Measurements from ENCODE around the gene UNC93B1. TPM values are rescaled to one million over a fixed set of nuclear protein-coding genes. Genes with fewer than 3 reads are reported as not detected.

The UNC93B1 gene
- total and polyA plus RNA-seq, 8 donors = 13.0 to 36.5 (median 17.5) TPM

- no peak for FAIRE-seq
- Histone ChIP-seq H3K27ac (no peak overlapping the region), H3K27me3 (no peaks in the 10 kb centered on the region), H3K36me3 (no peaks in the 10 kb centered on the region), H3K4me1 (no peaks in the 10 kb centered on the region), H3K4me3 (no peak overlapping the region), H3K9me3 (no peaks in the 10 kb centered on the region)
- TF ChIP-seq, protein P1, sequence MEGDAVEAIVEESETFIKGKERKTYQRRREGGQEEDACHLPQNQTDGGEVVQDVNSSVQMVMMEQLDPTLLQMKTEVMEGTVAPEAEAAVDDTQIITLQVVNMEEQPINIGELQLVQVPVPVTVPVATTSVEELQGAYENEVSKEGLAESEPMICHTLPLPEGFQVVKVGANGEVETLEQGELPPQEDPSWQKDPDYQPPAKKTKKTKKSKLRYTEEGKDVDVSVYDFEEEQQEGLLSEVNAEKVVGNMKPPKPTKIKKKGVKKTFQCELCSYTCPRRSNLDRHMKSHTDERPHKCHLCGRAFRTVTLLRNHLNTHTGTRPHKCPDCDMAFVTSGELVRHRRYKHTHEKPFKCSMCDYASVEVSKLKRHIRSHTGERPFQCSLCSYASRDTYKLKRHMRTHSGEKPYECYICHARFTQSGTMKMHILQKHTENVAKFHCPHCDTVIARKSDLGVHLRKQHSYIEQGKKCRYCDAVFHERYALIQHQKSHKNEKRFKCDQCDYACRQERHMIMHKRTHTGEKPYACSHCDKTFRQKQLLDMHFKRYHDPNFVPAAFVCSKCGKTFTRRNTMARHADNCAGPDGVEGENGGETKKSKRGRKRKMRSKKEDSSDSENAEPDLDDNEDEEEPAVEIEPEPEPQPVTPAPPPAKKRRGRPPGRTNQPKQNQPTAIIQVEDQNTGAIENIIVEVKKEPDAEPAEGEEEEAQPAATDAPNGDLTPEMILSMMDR (IDR thresholded peaks at IDR 0.05) = no peak
- 90 to 96% methylated on average over 18 of the region's 18 CpGs for WGBS, 2 donors
- no peak for ATAC-seq
- peak in 1 of 6 donors; percentile 63 for DNase-seq
- intact Hi-C loops (cut with DNase I) = no loop called here
These were observed 14.9 kb upstream of the UNC93B1 start for GRCh38 chr11:68018730-68019190.

- TF ChIP-seq, protein P1 (IDR thresholded peaks at IDR 0.05) = no peak
- intact Hi-C loops (cut with DNase I) = no loop called here
- FAIRE-seq (no peak), DNase-seq (peak in 3 of 6 donors; percentile 16 to 49 (median 19)), ATAC-seq (no peak)
- Histone ChIP-seq H3K4me1 (no peaks in the 10 kb centered on the region), H3K27me3 (no peaks in the 10 kb centered on the region), H3K36me3 (no peaks in the 10 kb centered on the region), H3K9me3 (no peaks in the 10 kb centered on the region), H3K4me3 (no peak overlapping the region), H3K27ac (peak overlapping the region in 1 of 4 donors; percentile 24)
- WGBS, 2 donors = 75 to 81% methylated on average over 27 of the region's 27 CpGs
These were observed 14.3 kb upstream of the UNC93B1 start for GRCh38 chr11:68017980-68018729.

DNA sequence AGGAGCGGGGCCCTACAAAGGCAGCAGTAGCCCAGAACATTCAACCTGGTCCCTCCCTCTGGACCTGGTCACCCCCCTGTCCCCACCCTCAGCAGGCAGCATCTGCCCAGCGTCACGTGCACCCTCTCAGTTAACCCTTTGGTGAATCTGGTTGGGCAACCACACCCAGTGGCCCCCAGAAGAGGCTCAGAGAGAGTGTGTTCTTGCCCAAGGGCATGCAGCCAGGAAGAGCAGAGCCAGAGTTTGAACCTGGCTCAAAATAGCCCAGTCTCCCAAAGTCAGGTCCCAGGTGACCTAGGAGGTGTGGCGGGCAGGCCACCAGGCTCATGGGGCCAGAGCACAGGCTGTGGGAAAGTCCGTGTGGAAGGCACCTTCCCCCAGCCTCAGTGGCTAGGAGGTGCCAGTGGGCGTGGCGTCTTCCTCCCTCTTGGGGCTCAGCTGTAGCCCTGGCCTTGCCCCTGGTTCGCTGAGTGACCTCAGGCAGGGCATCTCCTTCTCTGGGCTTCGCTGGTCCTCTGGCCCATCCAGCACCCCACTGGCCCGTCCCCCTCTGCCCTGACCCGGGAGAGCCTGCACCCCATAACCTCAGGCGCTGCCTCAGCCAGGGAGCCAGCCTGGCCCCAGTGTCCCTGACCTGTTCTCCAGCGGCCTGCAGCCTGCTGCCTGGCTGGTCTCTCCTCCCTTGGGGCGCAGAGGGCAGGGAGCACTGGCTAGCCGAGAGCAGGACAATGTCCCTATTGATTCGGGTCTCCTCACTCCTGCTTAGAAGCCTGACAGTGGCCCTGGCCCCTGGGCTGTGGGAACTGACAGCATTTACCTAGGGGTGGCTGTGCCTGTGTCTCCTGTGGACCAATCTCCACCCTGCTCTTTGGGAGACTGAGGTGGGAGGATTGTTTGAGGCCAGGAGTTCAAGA lies 13.3 kb upstream of the UNC93B1 start:
- ATAC-seq (no peak), FAIRE-seq (no peak), DNase-seq (peak in 3 of 6 donors; percentile 17 to 69 (median 40))
- TF ChIP-seq, protein P1 (IDR thresholded peaks at IDR 0.05) = no peak
- 63 to 64% methylated on average over 16 of the region's 16 CpGs for WGBS, 2 donors
- H3K4me1 ChIP-seq = no peaks in the 10 kb centered on the region
- no peak overlapping the region for H3K4me3 ChIP-seq
- no peaks in the 10 kb centered on the region for H3K36me3 ChIP-seq
- H3K9me3 ChIP-seq = no peaks in the 10 kb centered on the region
- H3K27me3 ChIP-seq = no peaks in the 10 kb centered on the region
- peak overlapping the region in 3 of 4 donors; percentile 1 to 24 (median 22) for H3K27ac ChIP-seq
- intact Hi-C loops (cut with DNase I) = no loop called here

GRCh38 chr11:68016161-68016903 lies 12.4 kb upstream of the UNC93B1 start:
- H3K9me3 ChIP-seq = no peaks in the 10 kb centered on the region
- 73 to 79% methylated on average over 13 of the region's 13 CpGs for WGBS, 2 donors
- H3K27me3 ChIP-seq = no peaks in the 10 kb centered on the region
- peaks cover 0 to 4% (median 0%) of the 10 kb centered on the region in 3 donors for H3K4me1 ChIP-seq
- no peak overlapping the region for H3K4me3 ChIP-seq
- intact Hi-C loops (cut with DNase I) = no loop called here
- DNase-seq = peak in 1 of 6 donors; percentile 53
- FAIRE-seq = no peak
- TF ChIP-seq, protein P1 (IDR thresholded peaks at IDR 0.05) = no peak
- H3K36me3 ChIP-seq = no peaks in the 10 kb centered on the region
- ATAC-seq = no peak
- H3K27ac ChIP-seq = no peak overlapping the region
